GM19324 (cell line): Measurements from ENCODE around the gene SLAMF1.
"Not testable (repeated sequence)": the region's sequence is repeated elsewhere in the genome, so short reads cannot be mapped to it uniquely, and the experiment has no call there.

ENCODE experiments used
- ATAC-seq: cut with Tn5 transposase; IDR thresholded peaks from one replicate; pipeline ENCODE4 v1.9.1; 2021; ENCODE audit warnings: mild to moderate bottlenecking, moderate library complexity; ENCODE audit not compliant: unreplicated experiment, low FRiP score

SLAMF1 gene

DNA sequence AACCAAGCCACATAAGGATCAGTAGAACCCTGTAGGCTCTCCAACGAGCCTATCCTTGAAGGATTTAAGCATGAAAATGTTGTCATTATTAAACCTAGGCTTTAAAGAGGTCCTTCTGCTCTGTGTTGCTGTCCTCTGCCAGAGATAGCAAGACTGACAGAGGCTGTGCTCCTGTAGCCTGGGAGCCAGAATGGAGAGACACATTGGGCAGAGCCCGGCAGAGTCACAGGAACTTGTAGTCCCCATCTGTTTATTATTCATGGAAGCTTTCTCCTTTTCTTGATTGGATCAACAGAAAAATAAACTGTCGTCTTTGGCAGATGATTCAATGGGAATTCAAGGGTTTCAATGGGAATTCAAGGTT lies 19.2 kb upstream of the SLAMF1 start:
- no peak for ATAC-seq

GRCh38 chr1:160665330-160666078 lies 18.7 kb upstream of the SLAMF1 start:
- no peak for ATAC-seq

DNA sequence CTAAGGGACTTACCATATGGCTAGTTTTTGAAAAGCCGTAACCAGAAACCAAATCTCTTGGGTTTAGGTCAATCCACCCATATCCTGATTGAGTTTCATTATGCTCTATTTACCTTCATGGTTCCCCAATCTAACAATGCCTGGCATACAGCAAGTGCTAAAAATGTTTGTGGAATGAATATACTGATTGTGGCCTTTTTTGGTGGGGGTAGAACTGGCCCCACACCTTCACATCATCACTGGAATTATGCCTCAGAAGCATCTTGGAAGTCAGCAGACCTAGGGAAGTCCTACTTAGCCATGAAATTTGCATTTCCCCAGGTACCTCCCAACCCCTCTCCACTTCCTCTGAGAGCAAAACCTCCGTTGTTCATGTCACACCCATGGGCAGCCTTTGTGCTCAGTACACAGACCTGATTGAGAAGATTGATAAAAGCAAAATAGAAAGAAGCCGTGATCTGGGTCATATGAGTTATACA lies 17.8 kb upstream of the SLAMF1 start:
- ATAC-seq: peak; percentile 73

DNA sequence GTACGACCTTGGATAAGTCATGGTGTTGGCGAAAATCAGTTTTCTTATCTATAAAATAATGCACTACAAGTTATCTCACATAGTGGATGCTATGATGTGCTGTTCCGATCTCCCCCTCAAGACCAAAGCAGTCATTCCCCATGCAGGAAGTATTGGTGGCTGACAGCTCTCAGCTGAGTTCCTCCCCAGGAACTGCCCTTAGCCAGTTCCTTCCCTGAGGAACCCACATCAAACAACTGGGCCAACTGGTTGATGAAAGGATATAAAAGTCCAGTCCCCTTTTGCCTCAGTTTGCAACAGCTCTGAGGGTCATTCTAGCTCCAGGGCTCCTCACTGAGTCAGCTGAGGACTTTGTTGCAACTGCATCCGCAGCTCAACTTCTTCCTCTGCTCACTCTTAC lies 16.1 kb upstream of the SLAMF1 start:
- ATAC-seq: no peak

GRCh38 chr1:160659566-160659965 lies 12.7 kb upstream of the SLAMF1 start:
- ATAC-seq: no peak

DNA sequence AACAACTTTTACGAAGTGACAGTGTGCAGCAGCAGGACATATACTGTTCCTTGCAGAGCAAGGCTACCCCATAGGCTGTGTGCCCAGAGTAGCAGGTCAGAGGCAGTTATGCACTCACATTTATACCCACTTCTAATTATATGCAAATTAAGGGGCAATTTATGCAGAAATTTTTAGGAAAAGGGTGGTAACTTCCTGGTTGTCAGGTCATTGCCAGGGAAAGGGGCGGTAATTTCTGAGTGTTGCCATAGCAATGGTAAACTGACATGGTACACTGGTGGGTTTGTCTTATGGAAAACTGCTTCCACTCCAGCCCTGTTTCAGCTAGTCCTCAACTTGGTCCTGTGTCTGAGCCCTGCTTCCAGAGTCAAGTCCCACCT lies 12.0 kb upstream of the SLAMF1 start:
- ATAC-seq: no peak

- ATAC-seq: no peak
These were observed 11.4 kb upstream of the SLAMF1 start for GRCh38 chr1:160658162-160658813.

- ATAC-seq: no peak
These were observed 10.5 kb upstream of the SLAMF1 start for GRCh38 chr1:160657250-160657781.

DNA sequence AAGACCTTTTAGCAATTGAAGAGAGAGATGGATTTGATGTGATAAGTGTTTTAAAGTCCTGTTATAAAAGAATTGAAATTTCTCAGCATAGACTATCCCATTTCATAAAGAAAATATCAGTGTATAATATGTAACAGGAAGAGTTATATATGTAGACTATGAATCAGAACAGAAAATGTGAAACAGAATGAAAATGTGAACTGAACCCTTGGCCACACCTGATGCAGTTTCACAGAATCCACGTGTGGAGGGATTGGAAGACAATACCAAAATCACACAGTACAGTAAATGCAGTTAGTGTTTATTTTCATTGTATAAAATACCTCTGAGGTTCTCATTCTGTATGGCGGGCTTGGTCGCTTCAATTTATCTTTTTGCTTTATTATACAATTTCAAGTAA lies 9.9 kb upstream of the SLAMF1 start:
- ATAC-seq: no peak

- ATAC-seq: no peak
These were observed 6.8 kb upstream of the SLAMF1 start for GRCh38 chr1:160653620-160654016.

DNA sequence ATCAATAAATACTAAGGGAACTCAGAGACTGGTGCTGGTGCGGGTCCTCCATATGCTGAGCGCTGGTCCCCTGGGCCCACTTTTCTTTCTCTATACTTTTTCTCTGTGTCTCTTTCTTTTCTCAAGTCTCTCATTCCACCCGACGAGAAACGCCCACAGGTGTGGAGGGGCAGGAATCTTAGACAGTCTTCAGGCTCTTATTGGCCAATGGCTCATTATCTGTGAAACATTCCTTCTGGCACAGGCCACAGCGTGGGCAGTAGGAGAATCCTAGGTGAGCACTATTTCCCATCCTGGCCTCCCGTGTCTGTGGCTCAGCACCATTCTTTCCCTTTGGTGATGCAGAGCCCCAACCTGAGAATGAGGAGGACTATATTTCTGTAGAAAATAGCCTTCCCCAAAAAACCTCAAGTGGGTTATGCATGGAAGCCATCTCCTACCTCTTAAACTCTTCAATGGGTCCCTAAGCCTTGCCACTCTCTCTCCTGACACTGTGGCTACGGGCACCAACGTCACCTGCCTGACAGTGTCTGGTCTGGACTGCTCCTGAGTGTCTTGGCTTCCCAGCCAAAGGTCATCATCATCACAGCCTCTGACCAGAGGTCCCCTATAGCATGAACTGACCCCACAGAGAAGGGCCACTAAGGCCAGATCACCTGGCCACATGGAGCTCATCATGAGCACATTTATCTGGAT lies 6.2 kb upstream of the SLAMF1 start:
- no peak for ATAC-seq

DNA sequence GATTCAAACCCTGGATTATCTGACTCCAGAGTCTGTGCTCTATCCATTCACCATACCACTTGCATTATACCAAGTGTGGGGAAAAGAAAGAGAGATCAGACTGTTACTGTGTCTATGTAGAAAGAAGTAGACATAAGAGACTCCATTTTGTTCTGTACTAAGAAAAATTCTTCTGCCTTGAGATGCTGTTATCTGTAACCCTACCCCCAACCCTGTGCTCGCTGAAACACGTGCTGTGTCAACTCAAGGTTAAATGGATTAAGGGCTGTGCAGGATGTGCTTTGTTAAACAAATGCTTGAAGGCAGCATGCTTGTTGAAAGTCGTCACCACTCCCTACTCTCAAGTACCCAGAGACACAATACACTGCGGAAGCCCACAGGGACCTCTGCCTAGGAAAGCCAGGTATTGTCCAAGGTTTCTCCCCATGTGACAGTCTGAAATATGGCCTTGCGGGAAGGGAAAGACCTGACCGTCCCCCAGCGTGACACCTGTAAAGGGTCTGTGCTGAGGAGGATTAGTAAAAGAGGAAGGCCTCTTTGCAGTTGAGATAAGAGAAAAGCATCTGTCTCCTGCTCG lies 5.3 kb upstream of the SLAMF1 start:
- not testable (repeated sequence) for ATAC-seq

DNA sequence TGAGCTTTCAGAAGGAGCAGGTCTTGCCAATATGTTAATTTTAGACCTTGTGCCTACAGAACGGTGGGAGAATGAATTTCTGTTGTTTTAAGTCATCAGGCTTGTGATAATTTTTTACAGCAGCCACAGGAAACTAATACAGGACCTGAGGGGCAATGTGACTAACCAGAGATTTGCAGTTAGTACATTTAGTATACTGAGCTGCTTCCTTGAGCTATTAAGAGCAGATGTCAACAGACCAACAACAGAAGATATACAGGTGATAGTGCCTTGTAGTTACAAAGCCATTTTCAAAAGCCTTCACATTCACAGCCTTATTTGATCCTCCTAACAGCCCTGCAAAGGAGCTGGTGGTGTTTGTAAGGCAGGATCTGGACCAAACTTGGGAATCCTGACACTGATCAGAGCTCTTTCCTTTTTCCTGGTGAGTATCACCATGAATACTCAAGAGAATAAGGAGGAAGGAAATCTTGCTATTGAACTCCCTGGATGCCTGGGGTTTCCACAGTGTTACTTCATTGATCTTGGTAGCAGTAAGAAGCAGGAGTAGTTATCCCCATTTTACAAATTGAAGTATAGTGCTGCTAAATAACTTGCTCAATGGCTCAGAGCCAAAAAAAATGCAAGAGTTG lies 4.7 kb upstream of the SLAMF1 start:
- no peak for ATAC-seq

DNA sequence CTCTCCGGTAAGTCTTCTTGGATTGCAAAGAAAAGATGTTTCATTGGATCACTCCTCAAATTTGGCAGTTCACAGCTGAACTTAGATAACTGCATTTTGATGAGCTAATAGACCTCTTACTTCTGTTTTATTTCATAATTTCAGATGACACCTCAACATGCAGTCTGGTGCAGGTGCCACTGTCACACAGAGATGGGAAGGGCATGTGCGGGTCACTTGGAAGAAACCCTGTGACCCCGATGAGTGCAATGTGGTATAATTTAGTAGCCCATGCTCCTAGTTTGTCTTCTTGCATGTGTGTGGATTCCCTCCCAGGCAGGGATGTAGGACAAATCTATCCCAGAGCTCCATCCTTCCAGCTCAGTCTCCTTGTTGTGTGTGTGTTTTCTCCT lies 481 bp upstream of the SLAMF1 start:
- no peak for ATAC-seq

- no peak for ATAC-seq
These were observed 664 bp downstream of the SLAMF1 start for GRCh38 chr1:160646180-160646579.

DNA sequence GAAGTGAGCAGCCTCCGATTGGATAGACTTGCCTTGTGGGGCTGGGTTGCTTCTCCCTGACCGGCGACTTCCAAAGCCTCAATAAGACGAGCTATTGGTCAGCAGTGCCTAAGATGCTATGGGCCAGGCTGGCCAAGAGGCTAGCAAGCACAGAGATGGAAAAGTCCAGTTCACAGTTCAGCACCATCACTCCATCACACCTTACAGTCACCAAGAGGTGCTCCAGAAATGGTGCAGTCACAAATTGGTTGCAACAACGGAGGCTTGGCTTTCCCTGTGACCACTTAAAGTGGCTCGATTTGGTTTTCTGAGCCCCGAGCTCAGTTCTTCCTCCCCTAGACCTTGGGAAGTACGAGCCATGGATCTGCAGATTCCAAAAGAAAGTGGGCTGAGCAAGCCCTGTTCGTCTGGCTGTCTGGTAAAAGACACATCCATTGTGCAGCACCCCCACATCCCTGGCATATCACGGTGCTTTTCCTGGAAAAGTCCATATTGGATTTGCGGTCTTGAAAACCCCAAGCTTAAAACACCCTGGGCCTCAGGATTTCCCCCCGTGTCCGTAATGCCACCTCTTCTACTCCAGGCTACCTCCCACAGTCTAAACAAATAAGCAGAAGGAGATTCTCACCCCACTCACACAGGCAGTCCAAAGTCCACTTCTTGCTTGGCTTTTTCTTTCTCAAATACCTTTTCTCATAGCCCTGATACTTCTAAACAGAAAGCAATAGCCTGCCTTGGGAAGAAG lies 1.3 kb downstream of the SLAMF1 start:
- peak; percentile 40 for ATAC-seq

DNA sequence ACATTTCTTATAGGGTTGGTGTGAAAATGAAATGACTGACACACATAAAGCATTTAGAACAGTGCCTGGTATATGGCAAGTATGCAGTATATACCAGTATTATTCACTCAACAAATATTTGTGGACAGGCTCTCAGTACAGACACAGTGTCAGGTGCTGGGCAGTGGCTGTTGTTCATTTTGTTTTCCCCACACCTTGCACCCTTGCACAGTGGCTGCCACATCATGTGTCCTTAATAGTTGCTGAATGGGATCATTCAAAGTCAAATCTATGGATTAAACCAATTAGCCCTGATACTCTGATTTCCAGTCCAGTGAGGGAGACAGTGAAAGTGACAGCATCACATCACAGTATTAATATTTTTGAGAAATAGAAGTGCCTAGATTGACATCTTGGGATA lies 2.4 kb downstream of the SLAMF1 start:
- ATAC-seq: no peak

DNA sequence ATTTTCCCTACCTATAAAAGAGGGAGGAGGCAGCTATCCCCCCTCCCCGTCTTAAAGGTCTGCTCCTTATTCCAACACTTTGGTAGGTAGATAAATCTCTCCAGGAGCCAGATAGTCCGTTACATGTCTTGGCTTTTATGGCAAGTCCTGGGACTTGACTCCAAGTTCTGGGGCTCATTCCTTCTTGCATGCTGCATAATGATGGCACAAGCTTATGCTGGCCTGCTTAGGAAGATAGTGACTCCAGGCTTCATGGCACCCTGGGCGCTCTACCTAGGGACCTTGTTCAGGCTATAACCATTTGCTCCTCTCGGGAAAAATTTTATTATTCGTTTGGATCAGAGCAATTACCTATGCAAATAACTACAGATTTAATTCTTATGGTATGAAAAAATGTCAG lies 3.7 kb downstream of the SLAMF1 start:
- no peak for ATAC-seq

DNA sequence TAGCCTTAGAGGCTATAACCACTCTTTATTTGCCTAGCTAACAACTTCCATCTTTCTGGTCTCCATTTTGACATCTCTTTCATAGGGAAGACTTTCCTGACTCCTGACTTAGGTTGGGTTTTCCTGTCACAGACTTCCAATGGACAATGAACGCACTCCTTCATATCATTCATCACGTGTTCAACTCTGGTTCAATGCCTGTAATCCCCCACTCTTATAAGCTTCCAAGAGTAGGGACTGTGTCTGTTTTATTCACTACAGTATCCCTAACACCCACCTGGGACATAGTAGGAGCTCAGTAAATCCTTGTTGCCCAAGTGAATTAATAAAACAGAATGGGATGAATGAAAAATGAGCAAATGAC lies 4.6 kb downstream of the SLAMF1 start:
- ATAC-seq: no peak
